H1 (cell line): ENCODE results near the gene FADS3. TPM values are rescaled to one million over a fixed set of nuclear protein-coding genes. Genes with fewer than 3 reads are reported as not detected.

Source experiments
- EP300 ChIP-seq, 2 experiments: IDR thresholded peaks; 1 replicate in 1 of 2; 2 replicates in 1 of 2; pipeline ENCODE4 v1.6.1; 2011 to 2012; ENCODE audit warnings: low read depth in 2 of 2, low read length in 2 of 2, mild to moderate bottlenecking in 2 of 2, borderline replicate concordance in 1 of 2, inconsistent platforms in 1 of 2, moderate library complexity in 1 of 2
- KDM5A ChIP-seq: fragments of 200-600 bp; IDR thresholded peaks from 2 replicates; pipeline ENCODE4 v1.7.1; 2012; ENCODE audit warnings: mild to moderate bottlenecking, low read length, inconsistent platforms, mixed read lengths
- NANOG ChIP-seq: IDR thresholded peaks from 2 replicates; pipeline ENCODE4 v1.6.1; 2011; ENCODE audit warnings: low read length, low read depth, mild to moderate bottlenecking, inconsistent platforms; ENCODE audit not compliant: insufficient read depth, poor library complexity, severe bottlenecking
- SP4 ChIP-seq: IDR thresholded peaks from 2 replicates; pipeline ENCODE4 v1.6.1; 2012; ENCODE audit warnings: low read length, inconsistent platforms
- SRF ChIP-seq: IDR thresholded peaks from 2 replicates; pipeline ENCODE4 v1.6.1; 2011; ENCODE audit warnings: mild to moderate bottlenecking, low read depth, low read length, moderate library complexity
- YY1 ChIP-seq: IDR thresholded peaks from 2 replicates; pipeline ENCODE4 v1.6.1; 2011; ENCODE audit warnings: low read depth, mild to moderate bottlenecking, low read length
- ZNF274 ChIP-seq: IDR thresholded peaks from 2 replicates; pipeline ENCODE4 v1.7.0; 2012; ENCODE audit warnings: low read length, borderline replicate concordance; ENCODE audit errors: extremely low read depth
- polyA plus RNA-seq, 7 experiments: library from polyadenylated mRNA; depleted of rRNA in 3 of 7; stranded (reverse) in 5 of 7; unstranded in 2 of 7; fragments of >200 nt in 5 of 7; fragments of 200-250 nt in 2 of 7; gene quantifications; 1 replicate in 5 of 7; 2 replicates in 1 of 7; 4 replicates in 1 of 7; pipeline versions ENCODE4 v1.2.1 to v1.2.3, GENCODE V29; 2011 to 2013; ENCODE audit warnings: missing spikeins in 2 of 7, mixed read lengths in 2 of 7
- total RNA-seq: library from RNA; stranded (reverse); fragmentation: NEBNext Ultra II Directional; extraction: Animal tissue kit (Norgen Biotek cat#: 25700); gene quantifications from 2 replicates; pipeline ENCODE4 v1.2.1, GENCODE V29; 2021
- TF ChIP-seq, protein P1 (sequence below): IDR thresholded peaks from 2 replicates; pipeline ENCODE4 v1.6.1; 2012; ENCODE audit warnings: inconsistent platforms

Gene FADS3
- total and polyA plus RNA-seq, 2 of the 8 experiments (the other 6 are each of a cell fraction or from before 2014, with no cell fraction given) = 43.8 to 76.3 TPM

DNA sequence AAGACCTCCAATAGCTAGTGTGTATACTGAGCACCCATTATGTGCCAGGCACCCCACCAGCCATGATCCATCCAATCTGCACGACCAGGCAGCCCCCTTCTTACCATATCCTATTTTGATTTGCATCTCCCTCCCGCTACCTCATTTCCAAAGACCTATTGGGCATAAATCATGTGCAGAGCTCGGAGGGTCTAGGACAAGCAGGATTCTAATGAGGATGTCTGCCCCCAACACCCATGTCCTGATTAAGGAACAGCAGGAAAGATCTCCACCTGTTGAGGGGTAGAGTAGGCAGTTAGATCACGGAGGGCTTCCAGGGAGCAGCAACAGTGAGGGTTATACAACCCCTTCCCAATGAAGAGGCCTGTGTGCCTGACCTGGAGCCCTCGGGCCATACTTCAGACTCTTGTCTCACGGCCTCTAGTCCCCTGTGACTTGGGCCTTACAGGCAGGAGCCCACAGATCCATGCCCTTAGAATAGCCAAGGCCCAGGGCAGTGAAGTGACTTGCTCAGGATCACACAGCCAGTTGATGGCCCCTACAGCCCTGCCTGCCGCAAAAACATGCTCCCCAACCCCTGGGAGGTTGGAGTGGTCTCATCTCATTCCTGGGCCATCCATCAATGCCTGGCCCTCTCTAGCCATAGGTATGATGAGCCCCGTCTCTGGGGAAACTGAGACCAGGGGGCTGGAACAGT lies 22.5 kb upstream of the FADS3 start (continued):
- TF ChIP-seq, protein P1, sequence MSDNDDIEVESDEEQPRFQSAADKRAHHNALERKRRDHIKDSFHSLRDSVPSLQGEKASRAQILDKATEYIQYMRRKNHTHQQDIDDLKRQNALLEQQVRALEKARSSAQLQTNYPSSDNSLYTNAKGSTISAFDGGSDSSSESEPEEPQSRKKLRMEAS = no peak
- TF ChIP-seq SP4 (no peak), NANOG (no peak), KDM5A (no peak), SRF (no peak), YY1 (no peak), EP300 (IDR thresholded peaks at IDR 0.05; ENCODE audit: borderline replicate concordance in 1 of 2, low read depth in 2 of 2, low read length in 2 of 2) (no peak), ZNF274 (no peak)
